GM18517 (cell line): Measurements from ENCODE around the gene KISS1R.

Source experiments
- ATAC-seq: cut with Tn5 transposase; IDR thresholded peaks from one replicate; pipeline ENCODE4 v1.9.1; 2021; ENCODE audit warnings: mild to moderate bottlenecking, moderate library complexity; ENCODE audit not compliant: unreplicated experiment

The KISS1R gene

DNA sequence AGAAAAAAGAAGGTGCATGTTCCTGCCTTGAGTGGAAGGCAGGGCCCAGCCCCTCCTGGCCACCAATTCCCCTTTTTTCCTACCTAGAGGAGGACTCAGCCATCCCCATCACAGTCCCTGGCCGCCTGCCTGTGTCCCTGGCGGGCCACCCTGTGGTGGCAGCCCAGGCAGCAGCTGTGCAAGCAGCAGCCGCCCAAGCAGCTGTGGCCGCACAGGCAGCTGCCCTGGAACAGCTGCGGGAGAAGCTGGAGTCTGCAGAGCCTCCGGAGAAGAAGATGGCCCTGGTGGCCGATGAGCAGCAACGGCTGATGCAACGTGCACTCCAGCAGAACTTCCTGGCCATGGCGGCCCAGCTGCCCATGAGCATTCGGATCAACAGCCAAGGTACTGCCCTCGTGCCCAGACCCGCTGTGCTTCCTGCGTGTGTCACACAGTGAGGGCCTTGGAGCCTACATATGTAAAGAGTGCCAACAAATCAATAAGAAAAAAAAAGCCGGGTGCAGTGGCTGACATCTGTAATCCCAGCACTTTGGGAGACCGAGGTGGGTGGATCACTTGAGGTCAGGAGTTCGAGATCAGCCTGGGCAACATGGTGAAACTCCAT lies 49.5 kb downstream of the KISS1R start:
- no peak for ATAC-seq
